ENCODE data around the gene TBATA. TPM values are rescaled to one million over a fixed set of nuclear protein-coding genes. Genes with fewer than 3 reads are reported as not detected.

TBATA gene, protein sequence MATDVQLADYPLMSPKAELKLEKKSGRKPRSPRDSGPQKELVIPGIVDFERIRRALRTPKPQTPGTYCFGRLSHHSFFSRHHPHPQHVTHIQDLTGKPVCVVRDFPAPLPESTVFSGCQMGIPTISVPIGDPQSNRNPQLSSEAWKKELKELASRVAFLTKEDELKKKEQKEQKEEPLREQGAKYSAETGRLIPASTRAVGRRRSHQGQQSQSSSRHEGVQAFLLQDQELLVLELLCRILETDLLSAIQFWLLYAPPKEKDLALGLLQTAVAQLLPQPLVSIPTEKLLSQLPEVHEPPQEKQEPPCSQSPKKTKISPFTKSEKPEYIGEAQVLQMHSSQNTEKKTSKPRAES
- not detected in 5 replicates for total RNA-seq (2022; extraction: Qiagen RNA extraction; ENCODE audit: low read depth)

GRCh38 chr10:70785190-70785589 lies at the start of gene TBATA:
TBATA (minus strand) TSS chr10:70785377; CDS start chr10:70783379, 1,998 bp downstream.

DNA sequence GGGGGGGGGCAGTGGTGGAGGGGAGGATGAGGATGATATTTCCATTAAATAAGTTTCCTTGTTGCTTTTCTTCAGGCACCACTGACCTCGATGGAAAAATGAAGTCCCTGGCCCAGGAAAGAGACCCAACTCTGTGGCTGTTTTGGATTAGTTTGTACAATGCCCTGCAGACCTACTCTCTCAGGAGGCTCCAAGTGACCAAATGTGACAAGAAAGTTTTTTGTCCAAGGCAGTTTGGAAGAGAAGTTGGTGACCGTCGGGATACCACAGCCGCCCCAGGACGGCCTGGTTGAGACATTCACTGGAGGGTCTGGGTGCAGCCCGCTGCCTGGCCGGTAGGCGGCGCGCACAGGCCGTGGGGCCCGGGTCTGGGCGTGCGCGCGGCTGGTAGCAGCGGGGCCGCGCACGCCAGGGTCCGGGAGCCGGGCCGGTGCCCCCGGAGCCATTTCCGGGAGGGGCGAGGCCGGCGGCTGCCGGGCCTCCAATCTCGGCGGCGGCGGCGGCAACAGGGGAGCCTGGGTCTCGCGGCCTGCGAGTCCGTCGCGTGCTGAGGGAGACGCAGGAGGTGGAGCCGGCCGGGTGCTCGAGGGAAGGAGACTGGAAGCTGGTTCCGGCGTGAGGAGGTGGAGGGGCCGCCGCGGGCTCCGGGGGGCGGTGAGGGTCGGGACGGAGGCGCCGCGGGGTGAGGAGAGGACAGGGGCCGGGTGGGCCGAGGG lies 30.5 kb upstream of the TBATA start, which contains the start of gene SGPL1:
Gene SGPL1, plus strand, starts transcription at position 445 of the 716 bp plus-strand sequence. CDS start 906 bp downstream, outside the sequence.

Other genes starting within 250 kb of the TBATA start
- gene PRF1, start 182.6 kb downstream of the TBATA start, total RNA-seq (2022; extraction: Qiagen RNA extraction; ENCODE audit: low read depth) = not detected in 5 replicates
- gene ADAMTS14, start 112.9 kb downstream of the TBATA start, total RNA-seq (2022; extraction: Qiagen RNA extraction; ENCODE audit: low read depth) = 0.05 to 0.07 TPM (median 0.06 TPM) in 5 replicates
- 23.1 to 34.9 TPM (median 27.8 TPM) in 5 replicates for gene SGPL1, start 30.6 kb upstream of the TBATA start, total RNA-seq (2022; extraction: Qiagen RNA extraction; ENCODE audit: low read depth)
- gene PCBD1, start 103.2 kb upstream of the TBATA start, total RNA-seq (2022; extraction: Qiagen RNA extraction; ENCODE audit: low read depth) = 195 to 257 TPM (median 238 TPM) in 5 replicates

Data from A549 treated with RU486 at 1 μM for 4 hours (cell line).